SK-N-SH (cell line): ENCODE results near the gene AGBL3. TPM values are rescaled to one million over a fixed set of nuclear protein-coding genes. Genes with fewer than 3 reads are reported as not detected.
"Not testable (repeated sequence)": the region's sequence is repeated elsewhere in the genome, so short reads cannot be mapped to it uniquely, and the experiment has no call there.

Experiments
- CTCF ChIA-PET: fragments of 300-600, 350-600 bp; formaldehyde crosslinking; extraction: SDS; loops from one replicate; lab custom pipeline; 2021; lab: Yijun Ruan, JAX
- POLR2A ChIA-PET: fragments of 350-600 bp; sonication (Branson Sonifier 250); formaldehyde crosslinking; extraction: SDS; loops from one replicate; lab custom pipeline; 2020; ENCODE audit warnings: antibody characterized with exemption, inconsistent platforms; lab: Yijun Ruan, JAX
- DNase-seq: peaks from one replicate; pipeline ENCODE4 v3.0.0; 2012
- H2AFZ ChIP-seq: fragments of 200-600 bp; sonication (generic); 2 replicates; pipeline ENCODE4 v1.8.1; 2016; ENCODE audit warnings: antibody characterized with exemption, mild to moderate bottlenecking, low read depth
- H3F3A ChIP-seq: fragments of 200-600 bp; sonication (generic); replicated peaks from 2 replicates; pipeline ENCODE3; 2016; ENCODE audit warnings: antibody characterized with exemption, mild to moderate bottlenecking; ENCODE audit not compliant: insufficient read depth
- H3K27ac ChIP-seq, 2 experiments: fragments of 200-500 bp in 1 of 2; fragments of 200-600 bp in 1 of 2; sonication (Bioruptor generic) in 1 of 2; sonication (generic), shearing (Covaris generic) in 1 of 2; 2 replicates each; pipeline versions ENCODE4 v1.5.1 to v1.6.1; 2014 to 2016; ENCODE audit warnings: low read depth in 2 of 2, inconsistent platforms in 1 of 2, low read length in 1 of 2, mild to moderate bottlenecking in 1 of 2, mixed read lengths in 1 of 2
- H3K27me3 ChIP-seq: fragments of 200-600 bp; sonication (generic), shearing (Covaris generic); 2 replicates; pipeline ENCODE4 v1.6.1; 2016; ENCODE audit warnings: mixed run types; ENCODE audit not compliant: insufficient read depth
- H3K36me3 ChIP-seq, 2 experiments: fragments of 200-500 bp in 1 of 2; fragments of 200-600 bp in 1 of 2; sonication (Bioruptor generic) in 1 of 2; sonication (generic) in 1 of 2; replicated peaks in 1 of 2; 2 replicates each; pipeline versions ENCODE3 to v1.5.1; 2014 to 2016; ENCODE audit warnings: low read length in 1 of 2, mild to moderate bottlenecking in 1 of 2; ENCODE audit not compliant: insufficient read depth in 2 of 2, control insufficient read depth in 1 of 2
- H3K4me1 ChIP-seq, 2 experiments: fragments of 200-500 bp in 1 of 2; fragments of 200-600 bp in 1 of 2; sonication (Bioruptor generic) in 1 of 2; sonication (generic), shearing (Covaris generic) in 1 of 2; 2 replicates each; pipeline versions ENCODE4 v1.5.1 to v1.6.1; 2014 to 2016; ENCODE audit warnings: low read depth in 1 of 2, low read length in 1 of 2, mixed run types in 1 of 2; ENCODE audit not compliant: insufficient read depth in 2 of 2, control insufficient read depth in 1 of 2
- H3K4me2 ChIP-seq: fragments of 200-600 bp; sonication (generic), shearing (Covaris generic); 2 replicates; pipeline ENCODE4 v1.6.1; 2017; ENCODE audit warnings: mixed run types
- H3K4me3 ChIP-seq, 2 experiments: fragments of 200-500 bp in 1 of 2; fragments of 200-600 bp in 1 of 2; sonication (Bioruptor generic) in 1 of 2; sonication (generic), shearing (Covaris generic) in 1 of 2; 2 replicates each; pipeline versions ENCODE4 v1.5.1 to v1.8.1; 2014 to 2016; ENCODE audit warnings: low read depth in 2 of 2, inconsistent platforms in 1 of 2, low read length in 1 of 2, mild to moderate bottlenecking in 1 of 2, mixed read lengths in 1 of 2, moderate library complexity in 1 of 2
- H3K79me2 ChIP-seq: fragments of 200-600 bp; sonication (generic); 2 replicates; pipeline ENCODE4 v1.8.1; 2017; ENCODE audit warnings: mild to moderate bottlenecking; ENCODE audit not compliant: insufficient read depth
- H3K9ac ChIP-seq: fragments of 200-600 bp; sonication (generic); 2 replicates; pipeline ENCODE4 v1.6.1; 2017; ENCODE audit warnings: mixed run types
- H3K9me2 ChIP-seq: fragments of 200-600 bp; sonication (generic); 2 replicates; pipeline ENCODE4 v1.6.1; 2017; ENCODE audit warnings: mixed run types
- H3K9me3 ChIP-seq: fragments of 200-600 bp; sonication (generic); 2 replicates; pipeline ENCODE4 v1.6.1; 2017; ENCODE audit warnings: mixed run types, mild to moderate bottlenecking, moderate library complexity
- H4K20me1 ChIP-seq: fragments of 200-600 bp; sonication (generic); 2 replicates; pipeline ENCODE4 v1.6.1; 2017; ENCODE audit warnings: mild to moderate bottlenecking, mixed run types; ENCODE audit not compliant: insufficient read depth
- ELF1 ChIP-seq: IDR thresholded peaks from 2 replicates; pipeline ENCODE4 v1.4.0; 2012
- EZH2phosphoT487 ChIP-seq: fragments of 200-600 bp; sonication (generic); IDR thresholded peaks from 2 replicates; pipeline ENCODE4 v1.6.1; 2017; ENCODE audit warnings: low read depth, mixed run types, mild to moderate bottlenecking, antibody characterized with exemption, moderate library complexity, borderline replicate concordance
- FOXJ3 ChIP-seq: sonication (generic); formaldehyde crosslinking; IDR thresholded peaks from 2 replicates; pipeline ENCODE4 v1.5.1; 2020; ENCODE audit warnings: mild to moderate bottlenecking, missing genetic modification reagents
- GABPA ChIP-seq: IDR thresholded peaks from 2 replicates; pipeline ENCODE4 v1.4.0; 2012; ENCODE audit warnings: low read depth, mild to moderate bottlenecking
- MXI1 ChIP-seq: IDR thresholded peaks from 2 replicates; pipeline ENCODE4 v1.6.1; 2012; ENCODE audit warnings: mild to moderate bottlenecking, low read depth, low read length, improper control_type of control experiment
- NFIC ChIP-seq: IDR thresholded peaks from 2 replicates; pipeline ENCODE4 v1.4.0; 2012; ENCODE audit warnings: borderline replicate concordance
- NRF1 ChIP-seq: IDR thresholded peaks from 2 replicates; pipeline ENCODE4 v1.6.1; 2012; ENCODE audit warnings: low read depth, mild to moderate bottlenecking, low read length
- PBX3 ChIP-seq: IDR thresholded peaks from 2 replicates; pipeline ENCODE4; 2012
- POLR2AphosphoS5 ChIP-seq: IDR thresholded peaks from 2 replicates; pipeline ENCODE4 v1.6.1; 2012; ENCODE audit warnings: low read depth, low read length
- RAD21 ChIP-seq: IDR thresholded peaks from 2 replicates; pipeline ENCODE4 v1.6.1; 2012; ENCODE audit warnings: mild to moderate bottlenecking, low read length
- RFX5 ChIP-seq: IDR thresholded peaks from 2 replicates; pipeline ENCODE4 v1.6.1; 2012; ENCODE audit warnings: mild to moderate bottlenecking, improper control_type of control experiment, low read length
- SIN3A ChIP-seq: IDR thresholded peaks from 2 replicates; pipeline ENCODE4 v1.6.1; 2012; ENCODE audit warnings: low read depth, mild to moderate bottlenecking, low read length, moderate library complexity, borderline replicate concordance
- SMC3 ChIP-seq: IDR thresholded peaks from 2 replicates; pipeline ENCODE4 v1.6.1; 2012; ENCODE audit warnings: low read depth, low read length, improper control_type of control experiment
- TAF1 ChIP-seq: IDR thresholded peaks from 2 replicates; pipeline ENCODE4 v1.6.1; 2012; ENCODE audit warnings: low read depth, mild to moderate bottlenecking, low read length, moderate library complexity, borderline replicate concordance
- TCF12 ChIP-seq: IDR thresholded peaks from 2 replicates; pipeline ENCODE4 v1.4.0; 2012
- TEAD4 ChIP-seq: IDR thresholded peaks from 2 replicates; pipeline ENCODE4 v1.4.0; 2012; ENCODE audit warnings: mild to moderate bottlenecking, borderline replicate concordance; ENCODE audit not compliant: insufficient read depth
- YY1 ChIP-seq: IDR thresholded peaks from 2 replicates; pipeline ENCODE4 v1.4.0; 2012; ENCODE audit warnings: low read depth, mild to moderate bottlenecking
- ZBTB33 ChIP-seq: IDR thresholded peaks from 2 replicates; pipeline ENCODE4 v1.4.0; 2012; ENCODE audit warnings: low read depth, borderline replicate concordance
- WGBS: methylation state at CpG from one replicate; pipeline ENCODE4 v1.1.6; 2017; ENCODE audit warnings: low lambda C conversion rate; 5-methylcytosine and 5-hydroxymethylcytosine counted together
- polyA plus RNA-seq, 3 experiments: library from polyadenylated mRNA; depleted of rRNA; stranded (reverse); fragments of >200 nt; gene quantifications; 2 replicates each; pipeline ENCODE4 v1.2.3, GENCODE V29; 2012

Gene AGBL3
- polyA plus RNA-seq, 1 of the 3 experiments (the other 2 are of a cell fraction), result 0.35 TPM

GRCh38 chr7:135117096-135117495, 130.8 kb downstream of the AGBL3 start:
- no peak overlapping the region for H3K4me2 ChIP-seq

DNA sequence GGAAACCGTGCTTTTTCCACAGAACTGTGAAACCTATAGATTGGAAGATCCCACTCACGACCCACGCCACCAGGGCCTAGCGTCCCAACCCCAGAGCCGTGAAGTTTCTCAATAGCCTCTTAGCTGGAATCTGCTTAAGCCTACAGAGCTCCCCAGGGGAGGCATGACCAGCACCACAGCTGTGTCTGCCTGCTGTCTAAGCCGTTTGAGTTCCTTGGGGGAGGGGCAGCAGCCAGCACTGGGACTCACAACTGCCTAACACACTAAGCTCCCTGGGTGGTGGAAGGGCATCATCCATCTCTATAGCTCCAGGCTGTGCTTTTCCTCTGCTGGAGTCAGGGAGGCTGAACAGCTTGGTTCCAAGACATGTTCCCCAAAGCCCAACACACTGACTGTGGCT, 135.6 kb downstream of the AGBL3 start:
- peaks cover 5% of the 10 kb centered on the region; the same call in 1 of the 2 replicates for H3K9me3 ChIP-seq
- no peak overlapping the region for H3K4me2 ChIP-seq
- no peak overlapping the region for H3K9ac ChIP-seq
- H3K9me2 ChIP-seq, result 0 out of 2 replicates have a peak, but pooled peaks cover 3% of the 10 kb centered on the region
- no peak overlapping the region for H3K27ac ChIP-seq
- WGBS, result 67% methylated on average over 4 of the region's 6 CpGs
- no peaks in the 10 kb centered on the region for H4K20me1 ChIP-seq
- POLR2A ChIA-PET, result no interaction called here
- CTCF ChIA-PET, result no interaction called here
- no peaks in the 10 kb centered on the region for H3F3A ChIP-seq
- no peak for TF ChIP-seq YY1
- no peak for TF ChIP-seq EZH2phosphoT487
- no peak for TF ChIP-seq TCF12
- TF ChIP-seq FOXJ3, result no peak
- no peak for TF ChIP-seq MXI1
- no peak for TF ChIP-seq GABPA
- no peak for TF ChIP-seq TEAD4
- H2AFZ ChIP-seq, result no peak overlapping the region
- H3K4me1 ChIP-seq, result no peaks in the 10 kb centered on the region
- H3K36me3 ChIP-seq, result no peaks in the 10 kb centered on the region
- no peak for DNase-seq
- no peaks in the 10 kb centered on the region for H3K79me2 ChIP-seq
- peaks cover 6% of the 10 kb centered on the region; the same call in 1 of the 2 replicates for H3K27me3 ChIP-seq
- no peak overlapping the region for H3K4me3 ChIP-seq

More at GRCh38 chr7:135117096-135117495, 130.8 kb downstream of the AGBL3 start:
- Histone ChIP-seq H3K36me3 (no peaks in the 10 kb centered on the region), H3F3A (no peaks in the 10 kb centered on the region), H2AFZ (no peak overlapping the region), H3K9me2 (0 out of 2 replicates have a peak, but pooled peaks cover 3% of the 10 kb centered on the region), H3K79me2 (no peaks in the 10 kb centered on the region), H4K20me1 (no peaks in the 10 kb centered on the region), H3K9ac (no peak overlapping the region), H3K27ac (no peak overlapping the region), H3K4me3 (no peak overlapping the region), H3K27me3 (no peaks in the 10 kb centered on the region), H3K4me1 (no peaks in the 10 kb centered on the region), H3K9me3 (peaks cover 5% of the 10 kb centered on the region; the same call in 1 of the 2 replicates)
- CTCF ChIA-PET, result interaction anchor here (3.2 kb wide), 1 partner anchor 14 kb away, joined by 10 read pairs; no protein-coding TSS in a partner anchor
- TF ChIP-seq RAD21 (no peak), TCF12 (no peak), ZBTB33 (no peak), TAF1 (no peak), SMC3 (no peak), NFIC (no peak), TEAD4 (no peak), GABPA (no peak), NRF1 (no peak), PBX3 (no peak), POLR2AphosphoS5 (no peak), SIN3A (no peak), RFX5 (no peak), FOXJ3 (no peak), ELF1 (no peak)
- WGBS, result 30% methylated on average over 1 of the region's 1 CpG
- DNase-seq, result no peak
- POLR2A ChIA-PET, result no interaction called here

DNA sequence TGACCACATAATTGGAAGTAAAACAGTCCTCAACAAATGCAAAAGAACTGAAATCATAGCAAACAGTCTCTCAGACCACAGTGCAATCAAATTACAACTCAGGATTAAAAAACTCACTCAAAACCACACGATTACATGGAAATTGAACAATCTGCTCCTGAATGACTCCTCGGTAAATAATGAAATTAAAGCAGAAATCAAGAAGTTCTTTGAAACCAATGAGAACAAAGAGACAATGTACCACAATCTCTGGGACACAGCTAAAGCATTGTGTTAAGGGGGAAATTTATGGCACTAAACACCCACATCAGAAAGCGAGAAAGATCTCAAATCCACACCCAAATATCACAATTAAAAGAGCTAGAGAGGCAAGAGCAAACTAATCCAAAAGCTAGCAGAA, 138.3 kb downstream of the AGBL3 start:
- H3K27ac ChIP-seq, H3K27me3 ChIP-seq, H3K4me3 ChIP-seq, H3K36me3 ChIP-seq, H2AFZ ChIP-seq, H3K4me1 ChIP-seq, H3F3A ChIP-seq, H3K4me2 ChIP-seq, H4K20me1 ChIP-seq, H3K79me2 ChIP-seq, POLR2A ChIA-PET, DNase-seq, H3K9ac ChIP-seq, H3K9me2 ChIP-seq, H3K9me3 ChIP-seq, CTCF ChIA-PET: not testable (repeated sequence)
- 3% methylated on average over 3 of the region's 3 CpGs for WGBS
